Mesenchymal stem cell (in vitro differentiated cells and primary cell): Measurements from ENCODE around the gene MIF. TPM values are rescaled to one million over a fixed set of nuclear protein-coding genes. Genes with fewer than 3 reads are reported as not detected.
"Not testable (repeated sequence)": the region's sequence is repeated elsewhere in the genome, so short reads cannot be mapped to it uniquely, and the experiment has no call there.

Source experiments
- DNase-seq: peaks from one replicate; pipeline ENCODE4 v3.0.0-alpha.2; 2013
- H2AFZ ChIP-seq: one replicate; pipeline ENCODE4 v1.6.1; 2013; ENCODE audit warnings: low read depth, mild to moderate bottlenecking, control low read depth, inconsistent platforms, low read length, moderate library complexity
- H2AK5ac ChIP-seq: 2 replicates; pipeline ENCODE4 v1.6.1; 2013; ENCODE audit warnings: low read length, moderate library complexity, mild to moderate bottlenecking, inconsistent platforms; ENCODE audit not compliant: severe bottlenecking
- H2BK120ac ChIP-seq: one replicate; pipeline ENCODE4 v1.6.1; 2013; ENCODE audit warnings: low read depth, mild to moderate bottlenecking, inconsistent platforms, low read length, moderate library complexity
- H2BK12ac ChIP-seq, 2 experiments: one replicate each; pipeline ENCODE4 v1.6.1; 2013; ENCODE audit warnings: inconsistent platforms in 2 of 2, low read length in 2 of 2, mild to moderate bottlenecking in 2 of 2, moderate library complexity in 2 of 2, control low read depth in 1 of 2
- H2BK15ac ChIP-seq: one replicate; pipeline ENCODE4 v1.6.1; 2013; ENCODE audit warnings: mild to moderate bottlenecking, low read depth, inconsistent platforms; ENCODE audit not compliant: poor library complexity, severe bottlenecking
- H2BK5ac ChIP-seq: 2 replicates; pipeline ENCODE4 v1.6.1; 2013; ENCODE audit warnings: low read depth, mild to moderate bottlenecking, low read length, control low read depth, inconsistent platforms; ENCODE audit not compliant: poor library complexity, severe bottlenecking
- H3K14ac ChIP-seq, 2 experiments: one replicate each; pipeline ENCODE4 v1.6.1; 2013; ENCODE audit warnings: inconsistent platforms in 2 of 2, low read length in 2 of 2, control low read depth in 1 of 2, mild to moderate bottlenecking in 1 of 2, moderate library complexity in 1 of 2
- H3K18ac ChIP-seq, 2 experiments: one replicate each; pipeline ENCODE4 v1.6.1; 2013; ENCODE audit warnings: inconsistent platforms in 2 of 2, low read length in 2 of 2, control low read depth in 1 of 2, low read depth in 1 of 2, mild to moderate bottlenecking in 1 of 2
- H3K23ac ChIP-seq, 2 experiments: one replicate each; pipeline ENCODE4 v1.6.1; 2013; ENCODE audit warnings: inconsistent platforms in 2 of 2, low read length in 2 of 2, mild to moderate bottlenecking in 2 of 2, moderate library complexity in 2 of 2, control low read depth in 1 of 2
- H3K27ac ChIP-seq: 2 replicates; pipeline ENCODE4 v1.5.1; 2013; ENCODE audit warnings: mild to moderate bottlenecking, moderate library complexity, low read length, control low read depth, inconsistent platforms; ENCODE audit not compliant: poor library complexity, severe bottlenecking
- H3K27me3 ChIP-seq, 2 experiments: 2 replicates each; pipeline versions ENCODE4 v1.6.1 to v1.7.0; 2013; ENCODE audit warnings: low read length in 2 of 2, mild to moderate bottlenecking in 2 of 2, moderate library complexity in 2 of 2, control low read depth in 1 of 2, inconsistent platforms in 1 of 2; ENCODE audit not compliant: control insufficient read depth in 1 of 2, insufficient read depth in 1 of 2
- H3K36me3 ChIP-seq, 2 experiments: 2 replicates each; pipeline versions ENCODE4 v1.6.1 to v1.7.0; 2013; ENCODE audit warnings: low read length in 2 of 2, control low read depth in 1 of 2, inconsistent platforms in 1 of 2, low read depth in 1 of 2, mild to moderate bottlenecking in 1 of 2; ENCODE audit not compliant: insufficient read depth in 2 of 2, control insufficient read depth in 1 of 2
- H3K4ac ChIP-seq, 2 experiments: one replicate each; pipeline ENCODE4 v1.6.1; 2013; ENCODE audit warnings: inconsistent platforms in 2 of 2, low read length in 2 of 2, mild to moderate bottlenecking in 2 of 2, moderate library complexity in 2 of 2, control low read depth in 1 of 2, low read depth in 1 of 2
- H3K4me1 ChIP-seq: 2 replicates; pipeline ENCODE4 v1.6.1; 2013; ENCODE audit warnings: low read depth, low read length, control low read depth; ENCODE audit not compliant: control insufficient read depth, insufficient read depth
- H3K4me2 ChIP-seq: 2 replicates; pipeline ENCODE4 v1.6.1; 2013; ENCODE audit warnings: low read length, mild to moderate bottlenecking, inconsistent platforms; ENCODE audit not compliant: poor library complexity, severe bottlenecking
- H3K4me3 ChIP-seq, 2 experiments: 2 replicates each; pipeline versions ENCODE4 v1.5.1 to v1.7.0; 2013; ENCODE audit warnings: low read length in 2 of 2, mild to moderate bottlenecking in 2 of 2, control low read depth in 1 of 2, low read depth in 1 of 2; ENCODE audit not compliant: insufficient read depth in 1 of 2
- H3K79me1 ChIP-seq: replicated peaks from 2 replicates; pipeline ENCODE4 v1.6.1; 2013; ENCODE audit warnings: mild to moderate bottlenecking, control low read depth, low read length, inconsistent platforms; ENCODE audit not compliant: poor library complexity, severe bottlenecking
- H3K9ac ChIP-seq: 2 replicates; pipeline ENCODE4 v1.7.0; 2013; ENCODE audit warnings: mild to moderate bottlenecking, low read length, moderate library complexity
- H3K9me3 ChIP-seq: 2 replicates; pipeline ENCODE4 v1.7.0; 2013; ENCODE audit warnings: mild to moderate bottlenecking, low read length; ENCODE audit not compliant: control insufficient read depth
- H4K8ac ChIP-seq: one replicate; pipeline ENCODE4 v1.6.1; 2013; ENCODE audit warnings: inconsistent platforms, mild to moderate bottlenecking, low read length, moderate library complexity
- H4K91ac ChIP-seq: one replicate; pipeline ENCODE4 v1.6.1; 2013; ENCODE audit warnings: mild to moderate bottlenecking, low read length, inconsistent platforms
- WGBS: methylation state at CpG from one replicate; pipeline ENCODE4 v1.1.7; 2013; ENCODE audit warnings: mixed read lengths; 5-methylcytosine and 5-hydroxymethylcytosine counted together
- small RNA-seq: library from polyadenylated mRNA; stranded (forward); fragments of <200 nt; extraction: miRNeasy Mini kit (QIAGEN cat#:217004); gene quantifications from one replicate; pipeline ENCODE3, GENCODE V24; 2013; ENCODE audit warnings: low read depth

The MIF gene

GRCh38 chr22:23938328-23939016 is 44.3 kb downstream of the MIF start:
- H3K14ac ChIP-seq, result no peak overlapping the region
- H3K36me3 ChIP-seq, result no peaks in the 10 kb centered on the region
- H4K91ac ChIP-seq, result no peak overlapping the region
- H3K27ac ChIP-seq, result no peak overlapping the region
- no peak overlapping the region for H3K4me3 ChIP-seq
- H3K27me3 ChIP-seq, result no peaks in the 10 kb centered on the region
- no peak overlapping the region for H3K9ac ChIP-seq
- H3K4ac ChIP-seq, result no peak overlapping the region
- no peak overlapping the region for H2AK5ac ChIP-seq
- no peaks in the 10 kb centered on the region for H3K9me3 ChIP-seq
- H4K8ac ChIP-seq, result no peak overlapping the region
- no peak overlapping the region for H2BK120ac ChIP-seq
- H2BK12ac ChIP-seq, result no peak overlapping the region
- no peaks in the 10 kb centered on the region for H3K79me1 ChIP-seq
- H3K4me2 ChIP-seq, result no peak overlapping the region
- DNase-seq, result no peak
- no peak overlapping the region for H2AFZ ChIP-seq
- H2BK15ac ChIP-seq, result no peak overlapping the region
- H3K18ac ChIP-seq, result no peak overlapping the region
- no peak overlapping the region for H2BK5ac ChIP-seq
- no peak overlapping the region for H3K23ac ChIP-seq
- WGBS, result 92% methylated on average over 4 of the region's 5 CpGs
- H3K4me1 ChIP-seq, result no peaks in the 10 kb centered on the region

GRCh38 chr22:23939017-23939357 is 44.8 kb downstream of the MIF start:
- Histone ChIP-seq H2AK5ac (no peak overlapping the region), H3K9me3 (no peaks in the 10 kb centered on the region), H3K4me2 (no peak overlapping the region), H3K9ac (no peak overlapping the region), H2BK120ac (no peak overlapping the region), H2AFZ (no peak overlapping the region), H3K79me1 (no peaks in the 10 kb centered on the region), H3K36me3 (no peaks in the 10 kb centered on the region), H3K14ac (no peak overlapping the region), H3K4me1 (no peaks in the 10 kb centered on the region), H3K18ac (no peak overlapping the region), H2BK12ac (no peak overlapping the region), H2BK5ac (no peak overlapping the region), H2BK15ac (no peak overlapping the region), H3K4me3 (no peak overlapping the region), H4K8ac (no peak overlapping the region), H3K27me3 (no peaks in the 10 kb centered on the region), H3K4ac (no peak overlapping the region), H3K23ac (no peak overlapping the region), H4K91ac (no peak overlapping the region), H3K27ac (no peak overlapping the region)
- DNase-seq, result no peak
- 80% methylated on average over 3 of the region's 3 CpGs for WGBS

- H3K27ac ChIP-seq, H2AK5ac ChIP-seq, H3K36me3 ChIP-seq, H3K4me1 ChIP-seq, H2BK5ac ChIP-seq, H3K79me1 ChIP-seq, H3K27me3 ChIP-seq, H4K8ac ChIP-seq, H2BK120ac ChIP-seq, H3K23ac ChIP-seq, H2BK12ac ChIP-seq, DNase-seq, H3K9ac ChIP-seq, H3K14ac ChIP-seq, H2AFZ ChIP-seq, H3K4ac ChIP-seq, H3K4me3 ChIP-seq, H3K9me3 ChIP-seq, H3K4me2 ChIP-seq, H4K91ac ChIP-seq, H3K18ac ChIP-seq, H2BK15ac ChIP-seq: not testable (repeated sequence)
- WGBS, result no CpG with 5 or more reads among the region's 14 CpGs
These were observed 46.0 kb downstream of the MIF start for GRCh38 chr22:23940166-23940565.

Small RNA genes within 50 kb of the gene (small RNA-seq; reads per million reads assigned to genes)
- not detected for gene RN7SL268P
